Measurements from ENCODE around the gene LRRC15.

DNA sequence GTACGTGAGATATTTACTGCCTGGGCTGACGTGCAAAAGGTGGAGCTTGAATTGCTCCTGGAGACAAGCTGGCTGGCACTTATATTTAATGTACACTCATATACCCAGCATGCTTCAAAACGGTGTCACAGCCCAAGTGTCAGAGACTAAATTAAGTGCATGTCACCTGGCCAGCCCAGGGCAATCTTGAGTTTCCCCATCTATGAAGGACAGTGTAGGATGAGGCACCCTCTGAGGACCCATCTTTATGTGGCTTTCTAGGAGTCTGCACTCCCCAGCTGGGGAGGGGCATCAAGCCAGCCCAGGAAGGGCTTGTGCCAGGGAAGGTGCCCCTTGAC lies 5.3 kb downstream of the LRRC15 start:
- TF ChIP-seq, protein P1, sequence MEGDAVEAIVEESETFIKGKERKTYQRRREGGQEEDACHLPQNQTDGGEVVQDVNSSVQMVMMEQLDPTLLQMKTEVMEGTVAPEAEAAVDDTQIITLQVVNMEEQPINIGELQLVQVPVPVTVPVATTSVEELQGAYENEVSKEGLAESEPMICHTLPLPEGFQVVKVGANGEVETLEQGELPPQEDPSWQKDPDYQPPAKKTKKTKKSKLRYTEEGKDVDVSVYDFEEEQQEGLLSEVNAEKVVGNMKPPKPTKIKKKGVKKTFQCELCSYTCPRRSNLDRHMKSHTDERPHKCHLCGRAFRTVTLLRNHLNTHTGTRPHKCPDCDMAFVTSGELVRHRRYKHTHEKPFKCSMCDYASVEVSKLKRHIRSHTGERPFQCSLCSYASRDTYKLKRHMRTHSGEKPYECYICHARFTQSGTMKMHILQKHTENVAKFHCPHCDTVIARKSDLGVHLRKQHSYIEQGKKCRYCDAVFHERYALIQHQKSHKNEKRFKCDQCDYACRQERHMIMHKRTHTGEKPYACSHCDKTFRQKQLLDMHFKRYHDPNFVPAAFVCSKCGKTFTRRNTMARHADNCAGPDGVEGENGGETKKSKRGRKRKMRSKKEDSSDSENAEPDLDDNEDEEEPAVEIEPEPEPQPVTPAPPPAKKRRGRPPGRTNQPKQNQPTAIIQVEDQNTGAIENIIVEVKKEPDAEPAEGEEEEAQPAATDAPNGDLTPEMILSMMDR (IDR thresholded peaks at IDR 0.05), result no peak
- TF ChIP-seq POLR2A (IDR thresholded peaks at IDR 0.05; ENCODE audit: low read depth) (no peak), POLR2AphosphoS5 (IDR thresholded peaks at IDR 0.05) (no peak), EP300 (IDR thresholded peaks at IDR 0.05) (no peak)
